ENCODE measurements around the gene XPNPEP2.
"Not testable (repeated sequence)": the region's sequence is repeated elsewhere in the genome, so short reads cannot be mapped to it uniquely, and the experiment has no call there.

XPNPEP2 gene

DNA sequence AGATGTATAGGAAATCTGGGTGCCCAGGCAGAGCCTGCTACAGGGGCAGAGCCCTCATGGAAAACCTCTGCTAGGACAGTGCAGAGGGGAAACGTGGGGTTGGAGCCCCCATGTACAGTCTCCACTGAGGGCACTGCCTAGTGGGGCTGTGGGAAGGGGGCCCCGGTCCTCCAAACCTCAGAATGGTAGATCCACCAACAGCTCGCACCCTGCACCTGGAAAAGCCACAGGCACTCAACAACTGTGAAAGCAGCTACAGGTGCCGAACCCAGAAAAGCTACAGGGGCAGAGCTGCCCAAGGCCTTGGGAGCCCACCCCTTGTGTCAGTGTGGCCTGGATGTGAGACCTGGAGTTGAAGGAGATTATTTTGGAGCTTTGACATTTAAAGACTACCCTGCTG lies 5.4 kb upstream of the XPNPEP2 start:
- in situ Hi-C loops (cut with HindIII; ENCODE audit: low sequenced_read_pairs) = no loop called here
- H3K4me3 ChIP-seq (ENCODE audit: low read depth, low read length) = no peak overlapping the region
- no peak for DNase-seq (ENCODE audit: low read depth, low spot score)
- TF ChIP-seq, protein P1, sequence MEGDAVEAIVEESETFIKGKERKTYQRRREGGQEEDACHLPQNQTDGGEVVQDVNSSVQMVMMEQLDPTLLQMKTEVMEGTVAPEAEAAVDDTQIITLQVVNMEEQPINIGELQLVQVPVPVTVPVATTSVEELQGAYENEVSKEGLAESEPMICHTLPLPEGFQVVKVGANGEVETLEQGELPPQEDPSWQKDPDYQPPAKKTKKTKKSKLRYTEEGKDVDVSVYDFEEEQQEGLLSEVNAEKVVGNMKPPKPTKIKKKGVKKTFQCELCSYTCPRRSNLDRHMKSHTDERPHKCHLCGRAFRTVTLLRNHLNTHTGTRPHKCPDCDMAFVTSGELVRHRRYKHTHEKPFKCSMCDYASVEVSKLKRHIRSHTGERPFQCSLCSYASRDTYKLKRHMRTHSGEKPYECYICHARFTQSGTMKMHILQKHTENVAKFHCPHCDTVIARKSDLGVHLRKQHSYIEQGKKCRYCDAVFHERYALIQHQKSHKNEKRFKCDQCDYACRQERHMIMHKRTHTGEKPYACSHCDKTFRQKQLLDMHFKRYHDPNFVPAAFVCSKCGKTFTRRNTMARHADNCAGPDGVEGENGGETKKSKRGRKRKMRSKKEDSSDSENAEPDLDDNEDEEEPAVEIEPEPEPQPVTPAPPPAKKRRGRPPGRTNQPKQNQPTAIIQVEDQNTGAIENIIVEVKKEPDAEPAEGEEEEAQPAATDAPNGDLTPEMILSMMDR (IDR thresholded peaks at IDR 0.05; ENCODE audit: low read depth, low read length) = no peak

DNA sequence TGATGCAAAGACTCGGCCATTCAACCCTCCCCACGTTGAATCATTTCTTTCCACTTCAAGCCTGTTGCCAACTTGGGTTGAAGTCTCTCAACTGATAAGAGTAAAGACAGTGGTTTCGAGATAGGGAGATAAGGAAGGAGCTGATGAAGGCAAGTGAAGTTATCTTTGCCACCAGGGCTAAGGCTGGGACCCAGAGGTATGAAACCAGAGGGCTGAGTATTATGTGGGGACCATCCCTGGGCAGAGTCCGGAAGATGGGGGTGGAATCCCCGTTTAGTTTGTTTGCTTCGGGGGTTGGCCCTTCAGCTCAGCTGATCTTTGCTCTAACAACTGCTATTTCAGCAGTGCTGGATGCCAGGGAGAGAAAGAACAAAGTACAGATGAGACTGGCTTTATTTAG lies 2.3 kb upstream of the XPNPEP2 start:
- H3K4me3 ChIP-seq (ENCODE audit: low read depth, low read length) = no peak overlapping the region
- in situ Hi-C loops (cut with HindIII; ENCODE audit: low sequenced_read_pairs) = no loop called here
- no peak for DNase-seq (ENCODE audit: low read depth, low spot score)
- TF ChIP-seq, protein P1 (IDR thresholded peaks at IDR 0.05; ENCODE audit: low read depth, low read length) = no peak

DNA sequence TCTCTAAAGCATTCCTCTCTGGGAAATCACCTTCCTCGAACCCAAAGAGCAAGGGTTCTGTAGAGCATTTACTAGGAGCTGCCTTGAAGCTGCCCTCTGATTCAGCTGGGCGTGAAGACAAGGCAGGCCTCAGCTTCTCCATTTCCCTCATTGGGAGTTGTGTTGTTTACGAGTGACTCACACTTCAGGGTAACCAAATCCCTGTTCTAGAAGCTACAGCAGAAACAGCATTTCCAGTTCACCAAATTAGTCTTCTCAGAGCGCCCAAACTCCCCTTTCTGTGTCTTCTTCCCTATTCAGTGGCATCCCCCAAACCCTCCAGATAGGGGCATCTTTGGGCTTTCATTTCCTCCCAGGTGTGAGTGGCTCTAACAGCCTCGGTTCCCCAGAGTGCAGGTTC lies 863 bp upstream of the XPNPEP2 start:
- DNase-seq (ENCODE audit: low read depth, low spot score) = peak; percentile 26
- in situ Hi-C loops (cut with HindIII; ENCODE audit: low sequenced_read_pairs) = no loop called here
- H3K4me3 ChIP-seq (ENCODE audit: low read depth, low read length) = no peak overlapping the region
- TF ChIP-seq, protein P1 (IDR thresholded peaks at IDR 0.05; ENCODE audit: low read depth, low read length) = no peak

DNA sequence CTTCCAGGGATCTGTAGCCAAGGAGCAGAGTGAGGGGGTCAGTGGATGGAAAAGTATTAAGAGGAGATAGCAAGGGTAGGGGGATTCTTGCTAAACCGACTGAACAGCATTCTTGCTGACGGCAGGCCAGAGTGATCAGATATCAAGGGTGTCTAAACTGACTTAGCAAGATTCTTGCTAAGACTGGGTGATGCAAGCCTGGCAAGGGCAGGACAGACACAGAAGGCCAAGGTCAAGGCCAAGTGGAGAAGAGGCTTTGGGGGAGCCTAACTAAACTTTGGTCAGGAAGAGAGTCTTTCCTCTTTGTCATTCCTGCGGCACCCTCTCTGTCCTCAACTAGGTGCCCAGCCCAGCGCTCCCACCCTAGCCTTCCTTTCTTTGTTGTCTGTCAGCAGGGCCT lies 799 bp downstream of the XPNPEP2 start:
- H3K4me3 ChIP-seq (ENCODE audit: low read depth, low read length) = no peak overlapping the region
- in situ Hi-C loops (cut with HindIII; ENCODE audit: low sequenced_read_pairs) = no loop called here
- no peak for DNase-seq (ENCODE audit: low read depth, low spot score)
- TF ChIP-seq, protein P1 (IDR thresholded peaks at IDR 0.05; ENCODE audit: low read depth, low read length) = no peak

DNA sequence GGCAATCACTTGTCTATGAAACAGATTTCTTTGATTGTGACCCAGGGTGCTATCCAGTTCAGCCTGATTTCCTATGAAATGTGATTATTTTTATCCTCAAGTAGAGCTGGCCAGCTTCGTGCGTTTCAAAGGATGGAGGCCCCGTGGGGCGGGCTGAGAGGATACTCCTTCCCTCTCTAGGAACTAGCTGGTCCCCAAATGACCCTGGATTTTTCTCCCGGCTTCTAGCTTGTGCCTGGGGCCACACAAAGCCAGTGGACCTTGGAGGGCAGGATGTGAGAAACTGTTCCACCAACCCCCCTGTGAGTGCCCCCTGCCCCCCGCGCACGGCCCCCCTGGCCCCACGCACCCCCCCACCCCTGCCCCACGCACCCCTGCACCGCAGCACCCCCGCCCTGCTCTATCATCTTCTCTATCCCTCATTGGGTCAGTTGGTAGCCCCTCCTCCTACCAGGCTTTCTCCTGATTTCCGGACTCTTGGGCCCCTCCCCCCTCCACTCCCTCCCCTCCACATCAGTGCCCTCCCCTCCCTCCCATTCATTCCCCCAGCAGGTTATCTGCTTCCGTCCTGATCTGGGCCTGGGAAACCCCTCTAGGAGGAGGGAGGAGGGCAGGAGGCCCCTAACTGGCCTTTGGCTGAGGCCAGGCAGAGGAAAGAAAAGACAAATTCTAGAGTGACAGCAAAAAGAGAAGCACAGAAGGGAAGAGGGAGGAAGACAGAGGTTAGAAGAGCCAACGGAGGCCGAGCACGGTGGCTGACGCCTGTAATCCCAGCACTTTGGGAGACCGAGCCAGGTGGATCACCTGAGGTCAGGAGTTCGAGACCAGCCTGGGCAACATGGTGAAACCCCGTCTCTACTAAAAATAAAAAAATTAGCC lies 3.3 kb downstream of the XPNPEP2 start:
- no peak overlapping the region for H3K4me3 ChIP-seq (ENCODE audit: low read depth, low read length)
- DNase-seq (ENCODE audit: low read depth, low spot score) = no peak
- TF ChIP-seq, protein P1 (IDR thresholded peaks at IDR 0.05; ENCODE audit: low read depth, low read length) = no peak
- in situ Hi-C loops (cut with HindIII; ENCODE audit: low sequenced_read_pairs) = no loop called here

DNA sequence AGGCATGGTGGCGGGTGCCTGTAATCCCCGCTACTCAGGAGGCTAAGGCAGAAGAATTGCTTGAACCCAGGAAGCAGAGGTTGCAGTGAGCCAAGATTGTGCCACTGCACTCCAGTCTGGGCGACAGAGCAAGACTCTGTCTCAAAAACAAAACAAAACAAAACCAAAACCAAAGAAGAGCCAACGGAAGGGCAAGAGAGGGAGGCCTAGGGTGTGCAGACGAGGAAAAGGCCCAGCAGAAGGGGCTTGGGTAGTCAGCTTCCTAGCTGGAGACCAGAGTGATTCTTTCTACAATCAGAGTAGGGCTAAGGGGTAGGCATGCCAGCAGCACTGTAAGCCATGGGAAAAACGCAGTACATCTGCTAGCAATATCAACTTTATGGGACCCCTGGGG lies 4.0 kb downstream of the XPNPEP2 start:
- H3K4me3 ChIP-seq (ENCODE audit: low read depth, low read length); DNase-seq (ENCODE audit: low read depth, low spot score); in situ Hi-C loops (cut with HindIII; ENCODE audit: low sequenced_read_pairs): not testable (repeated sequence)

DNA sequence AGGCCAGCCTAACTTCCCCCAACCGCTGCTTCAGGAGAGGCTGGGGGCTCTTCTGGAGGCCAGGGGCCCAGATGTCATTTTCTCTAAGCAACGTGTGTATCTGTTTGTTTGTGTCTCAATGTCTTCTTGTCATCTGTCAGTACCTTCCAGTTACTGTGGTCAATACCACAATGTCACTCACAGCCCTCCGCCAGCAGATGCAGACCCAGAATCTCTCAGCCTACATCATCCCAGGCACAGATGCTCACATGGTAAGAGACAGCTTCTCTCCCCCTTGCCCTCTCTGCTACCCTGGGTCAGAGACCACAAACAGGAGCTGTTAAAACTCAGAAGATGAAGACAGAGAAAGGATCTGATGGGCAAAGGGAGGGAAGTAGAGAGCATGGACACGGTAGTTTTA lies 5.0 kb downstream of the XPNPEP2 start:
- in situ Hi-C loops (cut with HindIII; ENCODE audit: low sequenced_read_pairs) = no loop called here

More for the DNA sequence above, 5.0 kb downstream of the XPNPEP2 start:
- DNase-seq (ENCODE audit: low read depth, low spot score) = no peak
- no peak overlapping the region for H3K4me3 ChIP-seq (ENCODE audit: low read depth, low read length)
- TF ChIP-seq, protein P1 (IDR thresholded peaks at IDR 0.05; ENCODE audit: low read depth, low read length) = no peak

Measured in astrocyte of the spinal cord (primary cell).